Fibroblast of upper back skin (primary cell): ENCODE data around the gene DBN1.

Experiments used
- DNase-seq: peaks from one replicate; pipeline ENCODE4 v3.0.0-alpha.2; 2013

Gene DBN1

DNA sequence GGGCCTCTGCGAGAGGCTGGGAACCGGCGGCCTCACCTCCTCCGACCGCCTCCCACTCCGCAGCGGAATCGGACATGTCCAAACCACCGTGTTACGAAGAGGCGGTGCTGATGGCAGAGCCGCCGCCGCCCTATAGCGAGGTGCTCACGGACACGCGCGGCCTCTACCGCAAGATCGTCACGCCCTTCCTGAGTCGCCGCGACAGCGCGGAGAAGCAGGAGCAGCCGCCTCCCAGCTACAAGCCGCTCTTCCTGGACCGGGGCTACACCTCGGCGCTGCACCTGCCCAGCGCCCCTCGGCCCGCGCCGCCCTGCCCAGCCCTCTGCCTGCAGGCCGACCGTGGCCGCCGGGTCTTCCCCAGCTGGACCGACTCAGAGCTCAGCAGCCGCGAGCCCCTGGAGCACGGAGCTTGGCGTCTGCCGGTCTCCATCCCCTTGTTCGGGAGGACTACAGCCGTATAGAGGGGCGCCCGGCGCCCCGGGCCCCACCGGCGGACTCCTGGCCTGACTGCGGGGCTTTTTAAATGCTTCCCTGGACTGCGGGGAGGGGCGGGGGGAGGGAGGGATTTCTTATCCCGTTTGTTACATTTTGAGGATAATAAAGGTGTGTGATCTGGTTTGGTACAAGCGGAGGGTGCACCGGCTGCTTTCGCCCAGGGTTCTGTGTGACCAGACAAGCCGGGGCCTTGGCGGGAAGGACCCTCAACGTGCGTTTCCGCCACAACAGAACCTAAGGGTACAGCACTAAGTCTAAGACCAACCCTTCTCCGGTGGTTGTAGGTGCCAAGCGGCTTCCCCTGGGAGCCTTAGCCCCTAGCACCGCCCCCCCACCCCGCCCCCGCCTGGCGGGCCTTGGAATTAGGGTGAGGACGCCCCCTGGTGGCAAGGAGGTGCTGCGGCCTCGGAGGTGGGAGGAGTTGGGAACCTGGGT, 17.5 kb downstream of the DBN1 start:
- peak; percentile 85 for DNase-seq

GRCh38 chr5:177455036-177455660, 18.3 kb downstream of the DBN1 start:
- DNase-seq: peak; percentile 65

DNA sequence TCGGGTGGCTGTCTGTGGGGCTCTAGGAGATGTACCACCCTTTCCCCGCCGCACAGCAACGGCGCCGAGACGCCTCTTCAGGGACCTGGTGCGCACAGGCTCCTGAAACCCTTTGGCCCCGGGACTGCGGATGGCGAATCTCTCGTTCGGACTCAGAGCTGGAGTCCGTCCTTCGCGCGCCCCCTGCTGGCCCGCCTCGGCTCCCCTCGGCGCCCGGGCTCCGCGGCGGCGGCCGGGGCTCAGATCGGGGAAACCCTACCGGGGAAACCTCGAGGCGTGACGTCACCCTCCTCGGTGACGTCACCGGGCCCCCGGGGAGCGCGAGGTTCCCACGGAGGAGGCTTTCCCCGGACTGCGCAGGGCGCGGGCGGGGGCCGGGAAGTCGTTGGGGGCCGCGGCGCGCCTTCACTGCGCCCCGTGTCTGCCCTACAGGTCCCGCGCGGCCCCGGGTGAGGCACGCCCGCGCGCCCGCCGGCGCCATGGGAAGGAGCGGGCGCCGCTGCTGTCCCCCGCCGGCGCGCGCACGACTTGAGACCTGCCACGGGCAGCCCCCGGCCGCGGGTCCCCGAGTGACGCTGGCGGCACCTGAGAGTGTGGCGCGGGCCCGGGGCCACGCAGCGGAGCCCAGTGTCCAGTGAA, 18.9 kb downstream of the DBN1 start:
- peak; percentile 85 for DNase-seq

DNA sequence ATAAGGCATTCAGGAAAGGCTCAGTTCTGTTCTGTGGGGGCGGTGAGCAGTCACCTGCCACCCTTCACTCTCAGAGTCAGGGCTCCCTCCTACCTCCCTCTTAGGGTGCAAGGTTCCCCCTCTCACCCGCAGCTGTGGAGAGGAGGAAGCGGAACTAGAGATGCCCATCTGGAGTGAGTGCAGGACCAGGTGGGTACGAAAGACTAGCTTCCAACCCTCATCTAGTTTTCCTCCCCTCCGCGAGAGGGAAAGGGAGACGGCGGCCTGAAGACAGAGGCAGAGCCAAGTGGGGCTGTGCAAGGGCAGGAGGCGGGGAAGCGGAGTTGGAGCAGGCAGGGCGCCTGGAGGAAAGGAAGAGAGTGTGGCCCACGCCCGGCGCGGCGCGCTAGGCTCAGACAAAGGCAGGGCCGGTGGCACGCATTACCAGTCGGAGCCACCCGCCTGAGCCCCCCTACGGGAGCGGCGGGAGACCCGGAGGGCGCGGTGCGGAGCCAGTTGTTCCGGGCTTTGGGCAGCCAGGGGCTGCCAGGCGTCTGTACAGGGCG, 19.5 kb downstream of the DBN1 start:
- no peak for DNase-seq

GRCh38 chr5:177452688-177453638, 20.5 kb downstream of the DBN1 start:
- DNase-seq: no peak

- DNase-seq: no peak
Observed at GRCh38 chr5:177450667-177451424, 22.6 kb downstream of the DBN1 start.

DNA sequence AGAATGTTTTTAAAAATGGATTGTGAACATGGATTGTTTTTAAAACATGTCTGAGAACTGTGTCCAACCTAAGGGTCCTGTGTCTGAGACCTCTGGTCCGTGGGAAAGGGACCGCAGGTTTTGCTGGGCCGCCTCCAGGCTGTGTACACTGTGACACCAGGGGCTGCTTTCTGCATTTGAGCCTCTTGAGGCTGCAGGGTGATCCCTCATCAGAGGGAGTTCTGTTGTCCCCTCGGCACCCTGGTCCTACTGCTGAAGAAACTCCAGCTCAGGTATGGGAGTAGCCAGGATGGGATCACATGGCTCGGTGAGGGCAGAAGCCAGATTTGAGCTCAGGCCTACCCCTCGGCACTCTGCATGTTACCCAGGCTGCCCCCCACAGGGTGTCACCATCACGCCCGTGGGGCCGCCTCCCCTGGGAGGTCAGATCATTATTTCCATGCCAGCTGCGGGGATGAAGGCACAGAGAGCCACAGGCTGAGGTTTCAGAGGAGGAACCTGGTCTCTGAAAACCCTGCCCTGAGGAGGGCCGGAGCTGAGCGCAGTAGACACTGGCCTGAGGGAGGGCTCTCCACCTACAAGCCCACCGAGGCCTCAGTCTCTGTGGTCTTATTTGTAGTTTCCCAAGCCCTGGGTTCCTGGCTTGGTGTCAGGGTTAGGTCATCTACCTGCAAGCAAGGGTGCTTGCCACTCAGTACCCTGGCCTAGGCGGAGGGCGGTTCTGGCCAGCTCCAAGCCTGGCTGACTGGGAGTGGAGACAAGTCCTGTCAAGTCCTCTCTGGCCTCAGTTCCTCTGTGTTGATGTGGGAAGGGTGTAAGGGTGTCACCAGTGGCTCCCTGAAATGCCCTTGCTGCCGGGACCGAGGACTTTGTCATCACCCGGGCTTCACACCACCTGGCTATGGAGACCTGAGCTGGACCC, 24.0 kb downstream of the DBN1 start:
- DNase-seq: no peak

GRCh38 chr5:177448244-177448950, 25.0 kb downstream of the DBN1 start:
- DNase-seq: no peak

DNA sequence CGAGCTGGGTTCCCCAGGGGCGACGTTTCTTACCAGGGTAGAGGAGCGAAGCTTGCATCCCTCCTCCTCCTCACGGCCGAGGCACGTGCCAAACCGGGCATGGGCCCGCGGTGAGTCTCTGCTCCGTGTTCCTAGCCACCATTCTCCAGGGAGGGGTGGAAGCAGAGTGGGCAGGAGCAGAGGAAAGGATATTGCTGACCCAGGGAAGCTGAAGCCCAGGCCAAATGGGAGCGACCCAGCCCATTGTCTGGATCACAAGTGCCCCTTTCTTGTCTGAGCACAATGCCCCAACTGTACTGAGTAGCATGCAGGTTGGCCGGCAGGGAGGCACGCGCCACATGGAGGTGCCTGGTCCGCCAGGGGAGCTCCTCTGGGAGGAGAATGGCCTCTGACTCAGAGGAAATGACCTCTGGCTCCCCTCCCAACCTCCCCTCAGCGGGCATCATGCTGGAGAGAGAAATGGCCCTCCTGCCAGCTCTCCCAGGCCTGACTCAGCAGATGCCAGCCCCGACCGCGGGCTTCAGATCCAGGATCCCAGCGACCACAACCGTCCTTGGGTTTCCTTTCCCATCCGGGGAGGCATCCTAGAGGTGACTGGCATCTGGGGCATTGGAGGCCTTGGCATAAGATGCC, 25.7 kb downstream of the DBN1 start:
- peak; percentile 56 for DNase-seq

DNA sequence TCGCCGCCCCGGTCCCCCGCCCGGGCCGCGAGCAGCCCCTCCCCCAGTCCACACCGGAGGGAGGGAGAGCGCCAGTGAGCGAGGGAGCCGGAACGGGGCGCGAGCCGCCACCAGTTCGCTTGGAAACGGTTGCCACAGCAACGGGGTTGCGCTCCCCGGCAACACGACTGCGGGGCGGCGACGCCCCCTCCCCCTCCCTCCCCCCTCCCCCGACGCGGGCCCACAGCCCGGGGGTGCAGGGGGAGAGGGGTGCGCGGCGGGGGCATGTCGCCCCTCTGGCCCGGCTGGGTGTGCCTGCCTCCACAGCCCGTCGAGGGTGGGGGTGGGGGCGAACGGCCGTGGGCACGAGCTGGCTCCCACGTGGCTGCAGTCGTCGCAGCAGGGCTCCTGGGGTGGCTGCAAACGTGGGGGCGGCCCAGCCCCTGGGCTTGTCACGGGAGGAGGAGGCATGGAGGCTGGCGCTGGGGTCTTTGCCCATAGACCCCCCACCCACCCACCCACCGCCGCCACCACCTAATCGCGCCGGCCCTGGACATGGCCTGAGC, 26.3 kb downstream of the DBN1 start:
- DNase-seq: peak; percentile 23

DNA sequence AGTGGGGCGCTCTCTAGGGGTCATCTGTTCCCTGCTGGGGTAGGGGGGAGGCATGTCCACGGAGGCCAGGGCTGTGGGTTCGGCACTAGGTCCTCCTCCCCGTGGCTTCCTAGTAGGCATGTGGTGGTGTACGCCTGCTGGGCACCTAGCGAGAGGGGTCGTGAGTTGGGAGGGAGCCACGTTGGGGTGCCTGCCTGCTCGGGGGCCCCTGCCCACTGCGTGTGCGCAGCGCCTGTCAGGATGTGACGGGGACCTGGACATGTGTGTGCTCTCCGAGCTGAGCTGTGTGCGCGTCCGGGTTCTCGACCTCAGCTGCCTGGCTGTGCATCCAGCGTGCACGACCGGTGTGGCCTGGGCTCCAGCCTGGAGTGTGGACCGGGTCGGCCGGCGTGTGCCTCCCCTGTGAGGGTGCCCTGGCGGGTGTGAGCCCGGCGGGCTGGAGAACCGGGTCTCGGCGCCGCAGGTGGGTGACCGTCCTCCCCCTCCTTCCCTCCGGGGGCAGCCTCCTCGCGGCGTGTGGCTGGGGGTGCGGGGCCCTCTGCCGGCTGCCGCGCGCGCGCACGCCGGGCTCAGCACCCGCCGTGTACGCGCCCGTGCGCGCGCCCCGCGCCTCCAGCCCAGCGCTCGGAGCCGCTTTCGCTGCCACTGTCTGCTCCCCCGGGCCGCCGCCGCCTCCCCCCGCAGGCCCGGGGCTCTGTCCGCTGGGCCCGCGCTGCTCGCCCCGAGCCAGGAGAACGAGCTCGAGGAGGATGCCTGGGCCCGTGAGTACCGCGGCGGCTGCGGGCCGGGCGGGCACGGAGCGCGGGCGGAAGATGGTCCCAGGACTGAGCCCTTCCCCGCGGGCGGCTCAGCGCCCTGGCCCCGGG, 27.0 kb downstream of the DBN1 start, which contains the start of gene PRR7:
Gene PRR7 (plus strand): TSS at position 615 of the 866 bp plus-strand sequence. CDS start 8,254 bp downstream, outside the sequence.
- DNase-seq: peak; percentile 57

DNA sequence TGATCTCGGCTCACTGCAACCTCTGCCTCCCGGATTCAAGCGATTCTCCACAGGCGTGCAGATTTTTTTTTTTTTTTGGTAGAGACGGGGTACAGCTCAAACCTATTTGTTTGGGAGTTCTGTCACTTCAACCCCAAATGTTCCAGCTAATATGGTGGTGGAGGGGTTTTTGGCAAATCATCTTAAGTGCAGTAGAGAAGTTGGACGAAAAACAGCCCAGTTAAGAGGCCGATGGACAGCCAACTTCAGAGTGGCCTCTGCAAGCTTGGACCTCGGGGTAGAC, 27.6 kb downstream of the DBN1 start:
- DNase-seq: no peak

GRCh38 chr5:177445052-177445916, 28.1 kb downstream of the DBN1 start:
- no peak for DNase-seq

DNA sequence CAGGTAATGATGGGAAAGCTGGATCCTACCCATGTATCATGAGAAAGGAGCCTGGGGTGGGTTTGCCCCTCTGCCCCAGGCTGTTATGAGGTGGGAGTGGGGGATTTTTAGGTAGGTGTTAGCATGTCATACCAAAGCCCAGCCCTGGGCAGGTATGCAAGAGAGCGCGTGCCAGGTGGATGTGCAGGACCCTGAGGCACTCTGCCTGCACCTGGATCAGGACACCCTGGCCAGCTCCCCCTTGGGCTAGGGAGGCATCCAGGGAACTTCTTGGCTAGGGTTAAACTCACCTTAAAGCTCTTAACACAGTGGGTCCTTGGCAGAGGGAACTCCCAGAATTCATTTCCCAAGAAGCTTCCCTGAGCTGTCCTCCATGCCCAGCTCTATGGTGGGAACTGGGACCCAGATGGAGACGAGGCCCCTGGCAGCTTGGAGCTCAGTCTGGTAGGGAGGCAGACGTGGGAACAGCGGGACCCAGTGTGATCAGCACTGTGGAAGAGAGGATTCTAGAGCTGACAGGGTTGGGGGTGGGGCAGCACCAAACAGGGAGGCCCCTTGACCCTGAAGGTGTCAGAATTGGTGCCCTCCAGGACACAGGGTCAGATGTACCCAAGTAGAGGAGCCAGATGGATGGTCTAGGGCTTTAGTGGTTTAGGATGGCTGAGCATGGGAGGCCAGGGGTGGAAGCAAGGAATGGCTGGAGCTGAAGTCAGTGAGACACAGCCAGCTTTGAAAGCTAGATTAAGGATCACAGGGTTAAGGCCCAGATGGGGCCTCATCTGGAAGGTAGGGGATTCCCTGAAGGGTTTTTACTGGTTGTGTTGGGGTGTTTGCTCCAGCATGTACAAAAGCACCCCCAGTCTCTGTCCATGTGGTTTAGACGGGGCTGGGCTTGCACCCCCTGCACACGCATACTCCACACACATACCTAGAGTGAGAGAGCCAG, 29.1 kb downstream of the DBN1 start:
- DNase-seq: no peak

DNA sequence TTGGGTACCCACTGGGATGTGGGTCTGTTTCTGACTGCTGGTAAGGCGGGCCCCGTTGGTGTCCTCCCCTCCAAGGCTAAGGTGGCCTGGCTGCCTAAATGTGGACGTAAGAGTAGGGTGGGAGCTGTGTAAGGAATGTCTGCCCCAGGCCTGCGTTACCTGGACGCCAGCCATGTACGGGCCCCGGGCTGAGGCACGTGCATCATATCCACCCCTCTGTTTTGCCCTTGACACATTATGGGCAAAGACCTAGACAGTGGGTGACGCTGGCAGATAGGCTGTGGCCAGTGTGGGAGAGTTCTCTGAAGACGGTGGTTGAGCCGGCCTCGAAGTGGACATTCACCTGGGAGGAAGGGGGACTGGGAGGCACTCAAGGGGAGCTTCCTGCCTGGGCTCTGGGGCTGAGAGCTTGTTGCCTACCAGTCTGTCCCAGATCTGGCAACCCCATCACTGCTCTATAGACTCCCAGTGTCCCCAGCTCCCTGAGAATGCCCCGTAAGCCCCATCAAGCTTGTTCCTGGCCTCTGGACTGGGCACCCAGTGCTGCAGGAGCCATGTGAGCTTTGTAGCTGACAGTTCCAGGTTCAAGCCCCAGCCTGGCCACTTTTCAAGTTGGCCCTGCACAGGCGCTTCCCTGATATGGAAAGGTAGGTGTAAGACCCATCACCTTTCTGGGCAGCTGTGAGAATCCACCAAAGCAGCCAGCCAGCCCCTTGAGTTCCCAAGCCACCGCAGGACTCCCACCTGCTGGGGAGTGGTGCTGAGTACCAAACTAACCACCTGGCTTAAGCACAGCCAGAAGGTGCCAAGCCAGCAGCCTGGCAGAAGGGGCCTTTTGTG, 30.1 kb downstream of the DBN1 start:
- DNase-seq: no peak
